GM12891 (cell line): Measurements from ENCODE around the gene MAG.
A peak's percentile ranks its signal among the peaks of the same experiment; 100 is the strongest.

Source experiments
- DNase-seq: peaks from one replicate; pipeline ENCODE4 v3.0.0; 2011; ENCODE audit warnings: low spot score; ENCODE audit not compliant: insufficient read length
- FAIRE-seq: peaks from 2 replicates; lab custom pipeline; 2011; peaks lifted over from hg19 to GRCh38; lab: Jason Lieb, UNC
- PAX5 ChIP-seq: IDR thresholded peaks from 2 replicates; pipeline ENCODE4 v1.6.1; 2011; ENCODE audit warnings: low read length, moderate library complexity, mild to moderate bottlenecking; ENCODE audit not compliant: insufficient read depth, severe bottlenecking
- POLR2A ChIP-seq: IDR thresholded peaks from 2 replicates; pipeline ENCODE4 v1.6.1; 2011; ENCODE audit warnings: low read depth, low read length, control low read depth
- POLR2AphosphoS5 ChIP-seq: IDR thresholded peaks from 2 replicates; pipeline ENCODE4 v1.6.1; 2011; ENCODE audit warnings: low read depth, low read length, control low read depth
- POU2F2 ChIP-seq: IDR thresholded peaks from 2 replicates; pipeline ENCODE4 v1.6.1; 2011; ENCODE audit warnings: low read depth, mild to moderate bottlenecking, control low read depth, low read length, moderate library complexity
- SPI1 ChIP-seq: IDR thresholded peaks from 2 replicates; pipeline ENCODE4 v1.6.1; 2011; ENCODE audit warnings: low read depth, low read length, control low read depth
- TAF1 ChIP-seq: IDR thresholded peaks from 2 replicates; pipeline ENCODE4 v1.6.1; 2011; ENCODE audit warnings: low read depth, low read length, control low read depth

The MAG gene

GRCh38 chr19:35360880-35361420 lies 69.0 kb downstream of the MAG start:
- FAIRE-seq (no peak), DNase-seq (no peak)
- TF ChIP-seq SPI1 = no peak
- TF ChIP-seq TAF1 = no peak
- no peak for TF ChIP-seq POLR2A
- TF ChIP-seq POLR2AphosphoS5 = no peak

DNA sequence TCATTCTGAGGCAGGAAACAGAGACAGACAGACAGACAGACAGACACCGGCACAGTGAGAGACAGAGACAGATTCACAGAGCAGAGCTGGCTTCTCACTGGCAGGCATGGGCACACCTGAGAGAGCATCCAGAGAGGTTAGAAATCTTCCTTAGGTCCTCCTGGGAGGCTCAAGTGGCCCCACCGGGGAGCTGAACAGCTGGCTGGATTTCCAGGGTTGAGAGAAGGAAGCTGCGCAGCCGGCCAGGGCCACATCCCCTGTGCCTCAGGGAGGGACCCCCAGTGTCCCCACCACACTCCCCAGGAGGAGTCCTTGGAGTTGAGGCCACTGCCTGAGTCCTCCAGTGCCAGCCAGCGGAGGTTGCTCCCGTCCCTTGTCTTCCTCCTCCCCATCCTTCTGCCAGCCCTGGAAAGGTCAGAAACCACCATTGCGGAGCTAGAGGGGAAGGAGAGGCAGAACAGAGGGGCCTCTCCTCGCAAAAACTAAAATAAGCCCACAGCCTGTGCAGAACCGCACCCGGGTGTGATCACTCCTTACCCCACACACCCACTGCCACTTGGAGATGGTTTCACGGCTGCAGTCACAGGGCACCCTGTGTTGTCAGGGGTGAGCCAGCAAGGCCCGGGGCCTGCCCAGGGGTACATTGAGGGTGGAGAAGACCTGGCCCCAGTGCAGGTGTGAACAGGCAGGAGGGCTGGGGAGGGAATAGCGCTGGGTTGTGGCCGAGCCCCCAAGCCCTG lies 70.5 kb downstream of the MAG start:
- TF ChIP-seq POLR2AphosphoS5 = no peak
- TF ChIP-seq POLR2A = no peak
- no peak for TF ChIP-seq SPI1
- no peak for TF ChIP-seq PAX5
- TF ChIP-seq POU2F2 = no peak
- TF ChIP-seq TAF1 = no peak
- peak; percentile 26 for FAIRE-seq
- no peak for DNase-seq

GRCh38 chr19:35363001-35363590 lies 71.1 kb downstream of the MAG start:
- no peak for DNase-seq
- no peak for TF ChIP-seq PAX5
- no peak for TF ChIP-seq POU2F2
- no peak for FAIRE-seq
